GM12892 (cell line): ENCODE data around the gene POLL.

Source experiments
- DNase-seq: peaks from one replicate; pipeline ENCODE4 v3.0.0; 2011; ENCODE audit not compliant: insufficient read length
- FAIRE-seq: peaks from 2 replicates; lab custom pipeline; 2011; peaks lifted over from hg19 to GRCh38; lab: Jason Lieb, UNC
- POLR2A ChIP-seq: IDR thresholded peaks from 2 replicates; pipeline ENCODE4 v1.6.1; 2011; ENCODE audit warnings: low read depth, low read length, control low read depth
- POLR2AphosphoS5 ChIP-seq: IDR thresholded peaks from 2 replicates; pipeline ENCODE4 v1.6.1; 2011; ENCODE audit warnings: low read depth, low read length, control low read depth
- TAF1 ChIP-seq: IDR thresholded peaks from 2 replicates; pipeline ENCODE4 v1.6.1; 2011; ENCODE audit warnings: low read depth, mild to moderate bottlenecking, control low read depth, low read length, borderline replicate concordance

The POLL gene

GRCh38 chr10:101617102-101617823, 29.2 kb upstream of the POLL start:
- TF ChIP-seq POLR2AphosphoS5 (no peak), POLR2A (no peak), TAF1 (no peak)
- FAIRE-seq, result peak; percentile 50
- DNase-seq, result peak; percentile 42

GRCh38 chr10:101616415-101617101, 28.5 kb upstream of the POLL start:
- no peak for FAIRE-seq
- TF ChIP-seq POLR2A, result no peak
- no peak for TF ChIP-seq POLR2AphosphoS5
- TF ChIP-seq TAF1, result no peak
- no peak for DNase-seq

- no peak for TF ChIP-seq POLR2AphosphoS5
- no peak for TF ChIP-seq POLR2A
- no peak for TF ChIP-seq TAF1
- no peak for DNase-seq
- no peak for FAIRE-seq
Observed at GRCh38 chr10:101615525-101616116, 27.6 kb upstream of the POLL start.

DNA sequence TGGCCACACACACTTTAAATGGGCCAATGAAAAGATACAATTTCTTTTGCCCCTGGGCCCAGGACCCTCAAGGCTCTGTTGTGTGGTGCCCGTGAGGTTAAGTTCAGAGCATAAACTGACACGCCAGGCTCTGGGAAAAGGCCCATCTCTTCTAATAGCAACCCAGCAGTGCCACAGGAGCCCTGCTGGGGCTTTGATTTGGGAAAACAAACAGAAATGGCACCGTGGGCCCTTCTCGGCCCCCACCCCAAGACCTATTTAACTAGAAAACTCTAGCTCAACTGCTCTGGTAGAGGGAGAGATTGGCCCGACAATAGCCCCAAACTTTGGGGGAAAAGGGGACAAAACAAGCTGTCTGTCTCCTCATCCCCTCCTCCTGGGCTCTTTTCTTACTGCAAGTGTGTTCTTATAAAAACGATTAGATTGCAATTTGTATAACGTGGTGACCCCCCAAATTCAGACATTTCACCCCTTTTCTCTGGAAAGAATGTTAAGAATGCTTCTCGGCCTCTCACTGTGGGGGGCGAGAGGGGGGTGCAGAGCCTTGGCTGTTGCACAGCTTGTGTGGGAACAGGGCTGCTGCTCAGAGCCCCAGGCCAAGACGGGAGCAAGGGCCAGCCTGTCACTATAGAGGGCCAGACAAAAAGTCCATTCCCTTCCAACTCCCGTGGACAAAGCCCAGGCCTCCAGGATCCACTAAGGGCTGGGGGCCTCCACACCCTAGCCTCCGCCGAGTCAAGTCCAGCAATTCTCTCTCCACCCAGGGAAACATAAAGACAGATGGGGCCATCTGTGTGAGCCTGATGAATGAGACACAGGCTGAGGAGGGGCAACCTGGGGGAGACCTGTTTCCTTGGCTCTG, 26.8 kb upstream of the POLL start:
- DNase-seq (no peak), FAIRE-seq (no peak)
- no peak for TF ChIP-seq TAF1
- TF ChIP-seq POLR2AphosphoS5, result no peak
- no peak for TF ChIP-seq POLR2A

- no peak for TF ChIP-seq TAF1
- TF ChIP-seq POLR2A, result no peak
- no peak for TF ChIP-seq POLR2AphosphoS5
- FAIRE-seq (no peak), DNase-seq (no peak)
Observed at GRCh38 chr10:101613646-101614045, 25.6 kb upstream of the POLL start.

- DNase-seq, result no peak
- TF ChIP-seq POLR2A (no peak), POLR2AphosphoS5 (no peak), TAF1 (no peak)
- FAIRE-seq, result no peak
Observed at GRCh38 chr10:101612872-101613271, 24.8 kb upstream of the POLL start.

DNA sequence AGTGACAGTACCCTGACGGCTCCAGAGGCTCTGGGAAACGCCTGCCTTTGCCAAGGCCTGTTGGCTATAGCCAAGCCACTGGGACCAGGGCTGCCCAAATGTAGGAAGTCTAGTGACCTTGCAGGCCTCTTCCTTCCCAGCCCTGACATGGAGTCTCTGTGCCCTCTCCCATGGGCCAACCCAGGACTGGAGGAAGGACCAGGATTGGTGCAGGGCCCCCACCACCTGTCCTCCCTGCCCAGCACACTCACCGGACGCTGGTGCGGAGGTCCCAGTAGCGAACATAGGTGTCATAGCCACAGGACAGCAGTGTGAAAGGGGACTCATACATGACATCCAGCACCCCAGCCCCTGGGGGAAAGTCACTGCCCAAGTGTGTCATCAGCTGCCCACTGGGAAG, 24.0 kb upstream of the POLL start:
- DNase-seq (no peak), FAIRE-seq (no peak)
- TF ChIP-seq POLR2A, result no peak
- no peak for TF ChIP-seq TAF1
- TF ChIP-seq POLR2AphosphoS5, result no peak

GRCh38 chr10:101611096-101611905, 23.2 kb upstream of the POLL start:
- FAIRE-seq, result no peak
- TF ChIP-seq TAF1 (no peak), POLR2AphosphoS5 (no peak), POLR2A (no peak)
- no peak for DNase-seq

DNA sequence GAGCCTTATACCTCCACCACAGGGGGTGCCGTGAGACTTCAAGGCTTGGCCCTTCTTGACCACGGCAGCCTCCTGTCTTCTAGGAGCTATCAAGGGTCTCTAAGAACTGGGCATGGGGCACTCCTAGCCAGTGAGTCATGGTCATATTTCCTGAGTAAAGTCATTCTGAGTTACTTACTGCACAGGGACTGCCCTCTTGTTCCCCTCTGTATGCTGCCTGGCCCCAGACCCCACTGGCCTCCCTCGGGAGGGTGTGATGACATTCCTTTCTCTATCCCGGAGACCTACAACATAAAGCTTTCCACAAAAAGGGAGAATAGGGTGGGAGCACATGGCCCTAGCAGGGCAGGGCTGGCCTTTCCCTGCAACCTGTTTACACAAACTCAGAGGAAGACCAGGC, 21.4 kb upstream of the POLL start:
- DNase-seq (no peak), FAIRE-seq (no peak)
- no peak for TF ChIP-seq POLR2AphosphoS5
- no peak for TF ChIP-seq TAF1
- no peak for TF ChIP-seq POLR2A

- no peak for TF ChIP-seq TAF1
- TF ChIP-seq POLR2AphosphoS5, result no peak
- TF ChIP-seq POLR2A, result no peak
- FAIRE-seq (no peak), DNase-seq (no peak)
Observed at GRCh38 chr10:101607124-101607523, 19.1 kb upstream of the POLL start.

- DNase-seq, result peak; percentile 65
- peak; percentile 86 for FAIRE-seq
- TF ChIP-seq POLR2A (no peak), TAF1 (no peak), POLR2AphosphoS5 (no peak)
Observed at GRCh38 chr10:101602761-101603398, 14.8 kb upstream of the POLL start.
